Esophagus squamous epithelium (tissue), 5 donors: ENCODE measurements around the gene MBNL2. TPM values are rescaled to one million over a fixed set of nuclear protein-coding genes. Genes with fewer than 3 reads are reported as not detected.

Experiments
- DNase-seq: peaks from one replicate; lab custom pipeline; 2025; lab: John Stamatoyannopoulos, UW
- H3K27ac ChIP-seq, 4 donors: fragments of 200-600 bp; sonication (generic); one replicate each; pipeline ENCODE4 v1.5.1; 2016 to 2019; ENCODE audit warnings: mild to moderate bottlenecking in 1 of 4
- H3K27me3 ChIP-seq, 4 donors: fragments of 200-600 bp; sonication (generic); 1 replicate in 3 of 4; 2 replicates in 1 of 4; pipeline versions ENCODE4 v1.5.1 to v1.6.0; 2017 to 2021; ENCODE audit warnings: antibody characterized with exemption in 1 of 4
- H3K36me3 ChIP-seq, 3 donors: fragments of 200-600 bp; sonication (generic); one replicate each; pipeline ENCODE4 v1.5.1; 2016 to 2019
- H3K4me1 ChIP-seq, 3 donors: fragments of 200-600 bp; sonication (generic); one replicate each; pipeline ENCODE4 v1.5.1; 2017 to 2019
- H3K4me3 ChIP-seq, 4 donors: fragments of 200-600 bp; sonication (generic); 1 replicate in 3 of 4; 2 replicates in 1 of 4; pipeline ENCODE4 v1.5.1; 2016 to 2019; ENCODE audit warnings: mild to moderate bottlenecking in 2 of 4, moderate library complexity in 1 of 4
- H3K9me3 ChIP-seq, 3 donors: fragments of 200-600 bp; sonication (generic); one replicate each; pipeline ENCODE4 v1.5.1; 2016 to 2019
- POLR2A ChIP-seq, 4 donors: fragments of 450-650 bp; IDR thresholded peaks; one replicate each; pipeline ENCODE4 v1.6.1; 2017; ENCODE audit warnings: antibody characterized with exemption in 4 of 4, mild to moderate bottlenecking in 4 of 4, moderate library complexity in 3 of 4
- WGBS, 2 donors: methylation state at CpG; one replicate each; pipeline ENCODE4 v1.1.5; 2018; 5-methylcytosine and 5-hydroxymethylcytosine counted together
- intact Hi-C: fragments of 100-400 bp; cut with DNase I; formaldehyde crosslinking; loops from one replicate; pipeline ENCODE4 v1.15.0; 2022
- total RNA-seq, 4 donors: library from RNA; depleted of rRNA; stranded (reverse); fragments of >200 nt; gene quantifications; one replicate each; pipeline ENCODE4 v1.1.0, GENCODE V29; 2016
- TF ChIP-seq, protein P1 (sequence below), 6 experiments: fragments of 450-650 bp in 4 of 6; fragments of 200-600 bp in 2 of 6; sonication (generic) in 2 of 6; IDR thresholded peaks; one replicate each; pipeline ENCODE4 v1.5.1; 2016 to 2019; ENCODE audit warnings: antibody characterized with exemption in 6 of 6, mild to moderate bottlenecking in 4 of 6, moderate library complexity in 4 of 6
- donor health status: DM: yes; HTN: yes; CAD: no.

The MBNL2 gene
- total RNA-seq, 4 donors from 2014 or later = 18.3 to 58.7 (median 29.7) TPM

GRCh38 chr13:97432917-97433726 is 211.0 kb downstream of the MBNL2 start:
- peaks cover 5 to 48% (median 6%) of the 10 kb centered on the region in 3 donors for H3K4me1 ChIP-seq
- 1 to 2% methylated on average over 11 to 24 of the region's 50 CpGs for WGBS, 2 donors
- no peaks in the 10 kb centered on the region for H3K36me3 ChIP-seq
- H3K4me3 ChIP-seq = peak overlapping the region; percentile 82 to 94 (median 89)
- peak; percentile 99 for DNase-seq
- no peaks in the 10 kb centered on the region for H3K27me3 ChIP-seq
- peak in 1 of 4 donors; percentile 79 for TF ChIP-seq POLR2A (IDR thresholded peaks at IDR 0.05)
- TF ChIP-seq, protein P1, sequence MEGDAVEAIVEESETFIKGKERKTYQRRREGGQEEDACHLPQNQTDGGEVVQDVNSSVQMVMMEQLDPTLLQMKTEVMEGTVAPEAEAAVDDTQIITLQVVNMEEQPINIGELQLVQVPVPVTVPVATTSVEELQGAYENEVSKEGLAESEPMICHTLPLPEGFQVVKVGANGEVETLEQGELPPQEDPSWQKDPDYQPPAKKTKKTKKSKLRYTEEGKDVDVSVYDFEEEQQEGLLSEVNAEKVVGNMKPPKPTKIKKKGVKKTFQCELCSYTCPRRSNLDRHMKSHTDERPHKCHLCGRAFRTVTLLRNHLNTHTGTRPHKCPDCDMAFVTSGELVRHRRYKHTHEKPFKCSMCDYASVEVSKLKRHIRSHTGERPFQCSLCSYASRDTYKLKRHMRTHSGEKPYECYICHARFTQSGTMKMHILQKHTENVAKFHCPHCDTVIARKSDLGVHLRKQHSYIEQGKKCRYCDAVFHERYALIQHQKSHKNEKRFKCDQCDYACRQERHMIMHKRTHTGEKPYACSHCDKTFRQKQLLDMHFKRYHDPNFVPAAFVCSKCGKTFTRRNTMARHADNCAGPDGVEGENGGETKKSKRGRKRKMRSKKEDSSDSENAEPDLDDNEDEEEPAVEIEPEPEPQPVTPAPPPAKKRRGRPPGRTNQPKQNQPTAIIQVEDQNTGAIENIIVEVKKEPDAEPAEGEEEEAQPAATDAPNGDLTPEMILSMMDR (IDR thresholded peaks at IDR 0.05) = no peak
- intact Hi-C loops = no loop called here
- H3K27ac ChIP-seq = peak overlapping the region; percentile 100
- H3K9me3 ChIP-seq = no peaks in the 10 kb centered on the region

- no peaks in the 10 kb centered on the region for H3K27me3 ChIP-seq
- TF ChIP-seq, protein P1 (IDR thresholded peaks at IDR 0.05) = no peak
- TF ChIP-seq POLR2A (IDR thresholded peaks at IDR 0.05) = peak in 3 of 4 donors; percentile 39 to 80 (median 74)
- WGBS, 2 donors = 0% methylated on average over 1 of the region's 94 CpGs; no CpG with 5 or more reads in 1 of the 2 donors
- H3K27ac ChIP-seq = peak within 1 kb of the TSS; percentile 100
- peaks cover 6 to 53% (median 8%) of the 10 kb centered on the region in 3 donors for H3K4me1 ChIP-seq
- peak; percentile 56 for DNase-seq
- intact Hi-C loops = no loop called here
- peak within 1 kb of the TSS; percentile 82 to 94 (median 89) for H3K4me3 ChIP-seq
- no peaks in the 10 kb centered on the region for H3K9me3 ChIP-seq
- H3K36me3 ChIP-seq = no peaks in the 10 kb centered on the region
Observed at GRCh38 chr13:97433727-97434396, 211.7 kb downstream of the MBNL2 start, which contains the start of gene RAP2A. TSS of gene RAP2A (plus strand) at chr13:97434169. CDS start at chr13:97434471, 302 bp downstream.

- TF ChIP-seq POLR2A (IDR thresholded peaks at IDR 0.05) = no peak
- TF ChIP-seq, protein P1 (IDR thresholded peaks at IDR 0.05) = no peak
- no peaks in the 10 kb centered on the region for H3K36me3 ChIP-seq
- peak overlapping the region; percentile 91 to 100 (median 100) for H3K27ac ChIP-seq
- 0% methylated on average over 4 to 5 of the region's 60 CpGs for WGBS, 2 donors
- peak; percentile 25 for DNase-seq
- H3K4me1 ChIP-seq = peaks cover 6 to 53% (median 8%) of the 10 kb centered on the region in 3 donors
- peak overlapping the region; percentile 82 to 94 (median 89) for H3K4me3 ChIP-seq
- no peaks in the 10 kb centered on the region for H3K9me3 ChIP-seq
- H3K27me3 ChIP-seq = no peaks in the 10 kb centered on the region
- intact Hi-C loops = no loop called here
Observed at GRCh38 chr13:97434397-97435201, 212.5 kb downstream of the MBNL2 start.

DNA sequence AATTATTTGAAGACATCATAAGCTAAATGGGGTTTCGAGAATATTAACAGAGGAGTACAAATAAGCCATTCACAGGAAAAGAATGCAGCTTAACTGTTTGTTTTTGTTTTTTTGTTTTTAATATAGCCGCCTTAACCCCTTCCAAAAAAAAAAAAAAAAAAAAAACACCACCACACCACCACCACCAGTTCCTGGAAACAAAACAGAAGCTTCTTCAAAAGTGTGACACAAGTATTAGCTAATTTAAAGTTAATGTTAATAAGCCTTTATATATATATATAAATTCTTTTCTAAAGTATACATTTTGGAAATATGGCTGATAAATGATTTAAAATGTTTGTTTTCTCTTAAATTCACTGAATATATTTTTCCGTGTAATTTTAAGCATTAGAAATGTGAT is 213.2 kb downstream of the MBNL2 start:
- Histone ChIP-seq H3K36me3 (no peaks in the 10 kb centered on the region), H3K27ac (peak overlapping the region in 2 of 4 donors; percentile 91 to 100), H3K4me1 (peaks cover 6 to 52% (median 8%) of the 10 kb centered on the region in 3 donors), H3K4me3 (peak overlapping the region; percentile 82 to 94 (median 89)), H3K27me3 (no peaks in the 10 kb centered on the region), H3K9me3 (no peaks in the 10 kb centered on the region)
- TF ChIP-seq POLR2A (IDR thresholded peaks at IDR 0.05) = no peak
- TF ChIP-seq, protein P1 (IDR thresholded peaks at IDR 0.05) = no peak
- intact Hi-C loops = no loop called here
- DNase-seq = no peak
- 24 to 27% methylated on average over 3 of the region's 3 CpGs for WGBS, 2 donors
